ENCODE measurements around the gene SRGN.
"Not testable (repeated sequence)": the region's sequence is repeated elsewhere in the genome, so short reads cannot be mapped to it uniquely, and the experiment has no call there.

The SRGN gene

GRCh38 chr10:69087590-69088470 lies at the start of gene SRGN:
Gene SRGN (plus strand): TSS chr10:69088103. CDS start chr10:69088158, 55 bp downstream.
- peak; percentile 79 to 80 for DNase-seq

GRCh38 chr10:69040904-69041303 lies 47.0 kb upstream of the SRGN start:
- DNase-seq, result not testable (repeated sequence)

- DNase-seq, result no peak
These were observed 45.5 kb upstream of the SRGN start for GRCh38 chr10:69042417-69042816.

- DNase-seq, result no peak
These were observed 45.1 kb upstream of the SRGN start for GRCh38 chr10:69042838-69043237.

- peak; percentile 54 to 55 for DNase-seq
These were observed 43.9 kb upstream of the SRGN start for GRCh38 chr10:69043931-69044531.

GRCh38 chr10:69044546-69044945 lies 43.4 kb upstream of the SRGN start:
- DNase-seq, result no peak

- peak; percentile 59 to 61 for DNase-seq
These were observed 42.2 kb upstream of the SRGN start for GRCh38 chr10:69045441-69046300.

- peak; percentile 48 to 54 for DNase-seq
These were observed 40.6 kb upstream of the SRGN start for GRCh38 chr10:69047111-69047832.

GRCh38 chr10:69048103-69048502 lies 39.8 kb upstream of the SRGN start:
- DNase-seq, result peak; percentile 67 to 75

- DNase-seq, result no peak
These were observed 38.3 kb upstream of the SRGN start for GRCh38 chr10:69049566-69049961.

- peak in 1 of 2 experiments; percentile 51 for DNase-seq
These were observed 36.6 kb upstream of the SRGN start for GRCh38 chr10:69051303-69051702.

GRCh38 chr10:69051710-69052487 lies 36.0 kb upstream of the SRGN start:
- DNase-seq, result no peak

GRCh38 chr10:69052736-69053135 lies 35.2 kb upstream of the SRGN start:
- DNase-seq, result no peak

- DNase-seq, result no peak
These were observed 32.7 kb upstream of the SRGN start for GRCh38 chr10:69055241-69055640.

- DNase-seq, result peak; percentile 43 to 45
These were observed 31.8 kb upstream of the SRGN start for GRCh38 chr10:69056129-69056528.

GRCh38 chr10:69056536-69057260 lies 31.2 kb upstream of the SRGN start:
- DNase-seq, result peak in 1 of 2 experiments; percentile 43

- DNase-seq, result peak; percentile 50
These were observed 30.5 kb upstream of the SRGN start for GRCh38 chr10:69057261-69057950.

- no peak for DNase-seq
These were observed 30.0 kb upstream of the SRGN start for GRCh38 chr10:69057951-69058297.

- DNase-seq, result no peak
These were observed 27.6 kb upstream of the SRGN start for GRCh38 chr10:69060127-69060798.

Data from activated T-cell treated with anti-CD3 and anti-CD28 coated beads, Interleukin-2, amount 50 U/mL, for 48 hours (primary cell).